Calu3 (cell line): Measurements from ENCODE around the gene DAGLB. TPM values are rescaled to one million over a fixed set of nuclear protein-coding genes. Genes with fewer than 3 reads are reported as not detected.

Source experiments
- BruUV-seq: library from RNA; stranded (reverse); fragments of 400-500 nt; replicated peaks from 2 replicates; lab custom pipeline; 2021; lab: Mats Ljungman, UMichigan
- CTCF ChIA-PET: fragments of 300-600 bp; sonication (Branson Sonifier 250); formaldehyde crosslinking; loops from one replicate; lab custom pipeline; 2022; ENCODE audit warnings: antibody characterized with exemption; lab: Charles Lee
- DNase-seq: peaks from one replicate; pipeline ENCODE4 v3.0.0; 2022
- H3K27ac Mint-ChIP-seq: one replicate; pipeline ENCODE4 v1.8.0; 2022; ENCODE audit warnings: mixed read lengths; ENCODE audit not compliant: unreplicated experiment
- H3K27me3 Mint-ChIP-seq: one replicate; pipeline ENCODE4 v1.8.0; 2022; ENCODE audit warnings: mixed read lengths; ENCODE audit not compliant: unreplicated experiment
- H3K36me3 Mint-ChIP-seq: one replicate; pipeline ENCODE4 v1.8.0; 2022; ENCODE audit warnings: mild to moderate bottlenecking, moderate library complexity, mixed read lengths; ENCODE audit not compliant: insufficient read depth, unreplicated experiment
- H3K4me1 Mint-ChIP-seq: one replicate; pipeline ENCODE4 v1.8.0; 2022; ENCODE audit warnings: mild to moderate bottlenecking, low read depth, mixed read lengths; ENCODE audit not compliant: unreplicated experiment
- H3K4me3 Mint-ChIP-seq: one replicate; pipeline ENCODE4 v1.8.0; 2022; ENCODE audit warnings: mild to moderate bottlenecking, low read depth, moderate library complexity, mixed read lengths; ENCODE audit not compliant: unreplicated experiment
- H3K9me3 Mint-ChIP-seq: one replicate; pipeline ENCODE4 v1.8.0; 2022; ENCODE audit warnings: low read depth, mixed read lengths; ENCODE audit not compliant: unreplicated experiment
- CTCF ChIP-seq: fragments of 200-600 bp; IDR thresholded peaks from one replicate; pipeline ENCODE4 v1.8.0; 2022; ENCODE audit warnings: antibody characterized with exemption; ENCODE audit not compliant: unreplicated experiment
- intact Hi-C: fragments of 100-400 bp; cut with micrococcal nuclease; formaldehyde crosslinking; loops from one replicate; pipeline ENCODE4 v1.10.0; 2022; ENCODE audit not compliant: unreplicated experiment
- total RNA-seq: library from RNA; stranded (reverse); gene quantifications from 2 replicates; pipeline ENCODE4 v1.2.3, GENCODE V29; 2022

Gene DAGLB
- total RNA-seq, 1 experiment from 2014 or later, result 36.8 TPM

GRCh38 chr7:6395898-6396595, 51.7 kb downstream of the DAGLB start:
- peak overlapping the region; percentile 28 for H3K27ac Mint-ChIP-seq
- H3K36me3 Mint-ChIP-seq, result peaks cover 96% of the 10 kb centered on the region
- no TSS peak for BruUV-seq

GRCh38 chr7:6394114-6394513, 53.6 kb downstream of the DAGLB start:
- BruUV-seq, result no TSS peak
- TF ChIP-seq CTCF, result no peak
- Mint-ChIP-seq H3K36me3 (peaks cover 96% of the 10 kb centered on the region), H3K27me3 (no peaks in the 10 kb centered on the region), H3K9me3 (no peaks in the 10 kb centered on the region), H3K27ac (peak overlapping the region; percentile 89), H3K4me3 (peak overlapping the region; percentile 62), H3K4me1 (peaks cover 78% of the 10 kb centered on the region)
- CTCF ChIA-PET, result interaction anchor here (2.2 kb wide), 1 partner anchor 8 kb away, joined by 7 read pairs; no protein-coding TSS in a partner anchor
- intact Hi-C loops, result loop anchor here (5.0 kb wide), 1 partner anchor 43 kb away; no protein-coding TSS in a partner anchor
- DNase-seq, result no peak

More at GRCh38 chr7:6395898-6396595, 51.7 kb downstream of the DAGLB start:
- Mint-ChIP-seq H3K4me1 (peaks cover 82% of the 10 kb centered on the region), H3K4me3 (no peak overlapping the region), H3K9me3 (no peaks in the 10 kb centered on the region), H3K27me3 (no peaks in the 10 kb centered on the region)
- no peak for TF ChIP-seq CTCF
- intact Hi-C loops, result no loop called here
- no peak for DNase-seq
- CTCF ChIA-PET, result no interaction called here

GRCh38 chr7:6393667-6394056, 54.1 kb downstream of the DAGLB start:
- TSS peak; percentile 18 for BruUV-seq
- CTCF ChIA-PET, result interaction anchor here (0.6 to 2.2 kb wide), 2 partner anchors 8 to 13 kb away, joined by 3 to 7 read pairs; no protein-coding TSS in a partner anchor
- intact Hi-C loops, result loop anchor here (1.0 to 5.0 kb wide), 3 partner anchors 8 to 44 kb away; no protein-coding TSS in a partner anchor
- H3K4me3 Mint-ChIP-seq, result peak overlapping the region; percentile 62
- no peaks in the 10 kb centered on the region for H3K9me3 Mint-ChIP-seq
- H3K4me1 Mint-ChIP-seq, result peaks cover 78% of the 10 kb centered on the region
- DNase-seq, result no peak
- H3K36me3 Mint-ChIP-seq, result peaks cover 96% of the 10 kb centered on the region
- no peak for TF ChIP-seq CTCF
- H3K27me3 Mint-ChIP-seq, result no peaks in the 10 kb centered on the region
- H3K27ac Mint-ChIP-seq, result peak overlapping the region; percentile 89

- peaks cover 97% of the 10 kb centered on the region for H3K36me3 Mint-ChIP-seq
- H3K4me3 Mint-ChIP-seq, result peak overlapping the region; percentile 62
- peak; percentile 96 for DNase-seq
- H3K4me1 Mint-ChIP-seq, result peaks cover 78% of the 10 kb centered on the region
- peak overlapping the region; percentile 89 for H3K27ac Mint-ChIP-seq
- intact Hi-C loops, result loop anchor here (1.0 to 5.0 kb wide), 3 partner anchors 8 to 44 kb away; no protein-coding TSS in a partner anchor
- no peaks in the 10 kb centered on the region for H3K27me3 Mint-ChIP-seq
- no peaks in the 10 kb centered on the region for H3K9me3 Mint-ChIP-seq
- TF ChIP-seq CTCF, result no peak
- BruUV-seq, result TSS peak; percentile 93
- CTCF ChIA-PET, result interaction anchor here (0.6 to 2.2 kb wide), 4 partner anchors 7 to 26 kb away, joined by 3 to 7 read pairs (median 4); no protein-coding TSS in a partner anchor
Measured at GRCh38 chr7:6392712-6393666, 54.8 kb downstream of the DAGLB start.
